Transverse colon (tissue), 4 donors: ENCODE results near the gene SH3PXD2B.

Experiments
- CTCF ChIP-seq, 5 experiments: fragments of 200-600 bp in 3 of 5; fragments of 450-650 bp in 2 of 5; sonication (generic) in 3 of 5; IDR thresholded peaks; 1 replicate in 2 of 5; 2 replicates in 3 of 5; pipeline ENCODE4 v1.5.1; 2016 to 2017; ENCODE audit warnings: antibody characterized with exemption in 5 of 5, inconsistent platforms in 3 of 5, mild to moderate bottlenecking in 2 of 5, moderate library complexity in 1 of 5
- POLR2A ChIP-seq: fragments of 450-650 bp; IDR thresholded peaks from one replicate; pipeline ENCODE4 v1.6.1; 2016; ENCODE audit warnings: antibody characterized with exemption, mild to moderate bottlenecking, moderate library complexity
- POLR2AphosphoS5 ChIP-seq, 3 donors: sonication (generic); formaldehyde crosslinking; IDR thresholded peaks; one replicate each; pipeline ENCODE4 v1.6.1; 2016; ENCODE audit warnings: antibody characterized with exemption in 3 of 3

- TF ChIP-seq CTCF (IDR thresholded peaks at IDR 0.05) (no peak), POLR2A (no peak), POLR2AphosphoS5 (IDR thresholded peaks at IDR 0.05) (no peak)
These were observed 134.4 kb downstream of the SH3PXD2B start for GRCh38 chr5:172319708-172320441.
